GM13977 (cell line): ENCODE measurements around the gene SPEF2.
"Not testable (repeated sequence)": the region's sequence is repeated elsewhere in the genome, so short reads cannot be mapped to it uniquely, and the experiment has no call there.

Source experiments
- DNase-seq: peaks from one replicate; pipeline ENCODE4 v3.0.0; 2012; ENCODE audit warnings: low spot score
- CTCF ChIP-seq: IDR thresholded peaks from 2 replicates; pipeline ENCODE4 v1.5.1; 2012; ENCODE audit warnings: mild to moderate bottlenecking, control low read depth; ENCODE audit not compliant: insufficient read depth; ENCODE audit errors: extremely low read depth, missing control alignments
- in situ Hi-C: fragments of 300-500 bp; cut with MboI; formaldehyde crosslinking; loops from one replicate; pipeline ENCODE4 v1.12.0; 2022; ENCODE audit warnings: low sequenced_read_pairs, low pct_unique_long_range_greater_than_20kb, mixed read lengths, inconsistent platforms; ENCODE audit not compliant: unreplicated experiment

SPEF2 gene

GRCh38 chr5:35832762-35833161, 215.1 kb downstream of the SPEF2 start:
- TF ChIP-seq CTCF: no peak
- in situ Hi-C loops: no loop called here
- DNase-seq: no peak

- DNase-seq: no peak
- in situ Hi-C loops: no loop called here
- no peak for TF ChIP-seq CTCF
Observed at GRCh38 chr5:35833224-35833623, 215.6 kb downstream of the SPEF2 start.

- TF ChIP-seq CTCF: no peak
- in situ Hi-C loops: no loop called here
- DNase-seq: peak; percentile 40
Observed at GRCh38 chr5:35835796-35836742, 218.4 kb downstream of the SPEF2 start.

GRCh38 chr5:35838370-35839042, 220.8 kb downstream of the SPEF2 start:
- no peak for TF ChIP-seq CTCF
- in situ Hi-C loops: no loop called here
- DNase-seq: no peak

GRCh38 chr5:35842856-35843255, 225.2 kb downstream of the SPEF2 start:
- no peak for DNase-seq
- no peak for TF ChIP-seq CTCF
- in situ Hi-C loops: no loop called here

GRCh38 chr5:35845508-35845907, 227.8 kb downstream of the SPEF2 start:
- DNase-seq, in situ Hi-C loops: not testable (repeated sequence)

GRCh38 chr5:35847491-35847890, 229.8 kb downstream of the SPEF2 start:
- DNase-seq: no peak
- in situ Hi-C loops: no loop called here
- TF ChIP-seq CTCF: no peak
